Breast epithelium (tissue), 3 donors: Measurements from ENCODE around the gene ZNRF3.

Experiments used
- POLR2A ChIP-seq: fragments of 450-650 bp; IDR thresholded peaks from one replicate; pipeline ENCODE4 v1.6.1; 2016; ENCODE audit warnings: antibody characterized with exemption, mild to moderate bottlenecking, moderate library complexity
- TF ChIP-seq, protein P1 (sequence below), 3 donors: fragments of 450-650 bp; IDR thresholded peaks; one replicate each; pipeline ENCODE4 v1.5.1; 2016 to 2017; ENCODE audit warnings: antibody characterized with exemption in 3 of 3, mild to moderate bottlenecking in 3 of 3, moderate library complexity in 3 of 3

DNA sequence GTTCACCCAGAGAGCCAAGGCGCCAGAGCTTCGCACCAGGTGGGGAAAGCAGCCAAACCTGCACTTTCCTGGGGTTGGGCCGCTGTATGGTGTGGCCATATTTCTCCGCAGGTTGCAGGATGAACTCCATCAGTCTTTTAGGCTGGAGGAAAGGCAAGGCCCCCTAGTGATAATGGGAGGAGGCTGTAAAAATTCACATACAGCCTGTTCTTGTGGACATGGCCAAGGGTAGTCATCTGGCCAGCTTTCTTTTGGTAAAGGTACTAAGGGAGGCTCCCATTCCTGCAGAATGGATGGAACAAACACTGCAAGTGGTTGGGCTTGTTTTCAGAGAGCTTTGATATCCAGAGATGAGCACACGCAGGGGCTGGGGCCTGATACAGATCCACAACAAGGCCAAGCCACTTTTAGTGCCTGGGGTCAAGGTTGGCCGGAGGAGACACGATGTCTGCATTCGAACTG lies 148.7 kb downstream of the ZNRF3 start:
- TF ChIP-seq, protein P1, sequence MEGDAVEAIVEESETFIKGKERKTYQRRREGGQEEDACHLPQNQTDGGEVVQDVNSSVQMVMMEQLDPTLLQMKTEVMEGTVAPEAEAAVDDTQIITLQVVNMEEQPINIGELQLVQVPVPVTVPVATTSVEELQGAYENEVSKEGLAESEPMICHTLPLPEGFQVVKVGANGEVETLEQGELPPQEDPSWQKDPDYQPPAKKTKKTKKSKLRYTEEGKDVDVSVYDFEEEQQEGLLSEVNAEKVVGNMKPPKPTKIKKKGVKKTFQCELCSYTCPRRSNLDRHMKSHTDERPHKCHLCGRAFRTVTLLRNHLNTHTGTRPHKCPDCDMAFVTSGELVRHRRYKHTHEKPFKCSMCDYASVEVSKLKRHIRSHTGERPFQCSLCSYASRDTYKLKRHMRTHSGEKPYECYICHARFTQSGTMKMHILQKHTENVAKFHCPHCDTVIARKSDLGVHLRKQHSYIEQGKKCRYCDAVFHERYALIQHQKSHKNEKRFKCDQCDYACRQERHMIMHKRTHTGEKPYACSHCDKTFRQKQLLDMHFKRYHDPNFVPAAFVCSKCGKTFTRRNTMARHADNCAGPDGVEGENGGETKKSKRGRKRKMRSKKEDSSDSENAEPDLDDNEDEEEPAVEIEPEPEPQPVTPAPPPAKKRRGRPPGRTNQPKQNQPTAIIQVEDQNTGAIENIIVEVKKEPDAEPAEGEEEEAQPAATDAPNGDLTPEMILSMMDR (IDR thresholded peaks at IDR 0.05): no peak
- TF ChIP-seq POLR2A: no peak
